IMR-90 (cell line): Measurements from ENCODE around the gene IGF2BP3.

Experiments used
- BHLHE40 ChIP-seq: fragments of 150-350 bp; IDR thresholded peaks from 2 replicates; pipeline ENCODE4 v1.6.1; 2016; ENCODE audit warnings: mild to moderate bottlenecking, low read depth, low read length
- CEBPB ChIP-seq: IDR thresholded peaks from 2 replicates; pipeline ENCODE4 v1.6.1; 2012; ENCODE audit warnings: low read depth, low read length, improper control_type of control experiment
- CHD1 ChIP-seq: IDR thresholded peaks from 2 replicates; pipeline ENCODE4 v1.6.1; 2012; ENCODE audit warnings: low read depth, low read length, improper control_type of control experiment
- MAZ ChIP-seq: IDR thresholded peaks from 2 replicates; pipeline ENCODE4 v1.6.1; 2012; ENCODE audit warnings: low read depth, mild to moderate bottlenecking, low read length, improper control_type of control experiment, moderate library complexity, borderline replicate concordance
- POLR2A ChIP-seq: IDR thresholded peaks from 2 replicates; pipeline ENCODE4 v1.6.1; 2012; ENCODE audit warnings: mild to moderate bottlenecking, low read depth, low read length
- RAD21 ChIP-seq: IDR thresholded peaks from 2 replicates; pipeline ENCODE4 v1.6.1; 2012; ENCODE audit warnings: low read length, improper control_type of control experiment
- RCOR1 ChIP-seq: IDR thresholded peaks from 2 replicates; pipeline ENCODE4 v1.6.1; 2012; ENCODE audit warnings: mild to moderate bottlenecking, low read length, improper control_type of control experiment; ENCODE audit not compliant: insufficient replicate concordance
- SMC3 ChIP-seq: fragments of 150-350 bp; IDR thresholded peaks from 2 replicates; pipeline ENCODE4 v1.6.1; 2016; ENCODE audit warnings: low read depth, mild to moderate bottlenecking, antibody characterized with exemption, low read length, moderate library complexity
- TF ChIP-seq, protein P1 (sequence below): conservative IDR thresholded peaks from 2 replicates; pipeline ENCODE4 v1.5.1; 2012; ENCODE audit warnings: mild to moderate bottlenecking, low read depth, low read length, improper control_type of control experiment
- TF ChIP-seq, protein P2 (sequence below): fragments of 150-350 bp; IDR thresholded peaks from 2 replicates; pipeline ENCODE4 v1.6.1; 2017; ENCODE audit warnings: mild to moderate bottlenecking, antibody characterized with exemption, low read length, low read depth

DNA sequence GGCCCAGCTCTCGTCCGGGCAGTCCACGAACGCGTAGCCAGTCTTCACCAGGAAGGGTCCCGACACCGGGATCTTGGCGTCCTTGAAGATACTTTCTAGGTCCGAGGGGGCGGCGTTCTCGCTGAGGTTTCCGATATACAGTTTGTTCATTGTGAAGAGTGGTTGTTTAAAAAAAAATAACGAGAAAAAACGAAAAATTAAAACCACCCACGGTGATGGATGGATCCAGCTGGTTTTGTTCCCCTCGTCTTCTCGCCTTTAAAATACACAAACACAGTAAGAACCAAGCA is 385 bp downstream of the IGF2BP3 start:
- TF ChIP-seq, protein P1, sequence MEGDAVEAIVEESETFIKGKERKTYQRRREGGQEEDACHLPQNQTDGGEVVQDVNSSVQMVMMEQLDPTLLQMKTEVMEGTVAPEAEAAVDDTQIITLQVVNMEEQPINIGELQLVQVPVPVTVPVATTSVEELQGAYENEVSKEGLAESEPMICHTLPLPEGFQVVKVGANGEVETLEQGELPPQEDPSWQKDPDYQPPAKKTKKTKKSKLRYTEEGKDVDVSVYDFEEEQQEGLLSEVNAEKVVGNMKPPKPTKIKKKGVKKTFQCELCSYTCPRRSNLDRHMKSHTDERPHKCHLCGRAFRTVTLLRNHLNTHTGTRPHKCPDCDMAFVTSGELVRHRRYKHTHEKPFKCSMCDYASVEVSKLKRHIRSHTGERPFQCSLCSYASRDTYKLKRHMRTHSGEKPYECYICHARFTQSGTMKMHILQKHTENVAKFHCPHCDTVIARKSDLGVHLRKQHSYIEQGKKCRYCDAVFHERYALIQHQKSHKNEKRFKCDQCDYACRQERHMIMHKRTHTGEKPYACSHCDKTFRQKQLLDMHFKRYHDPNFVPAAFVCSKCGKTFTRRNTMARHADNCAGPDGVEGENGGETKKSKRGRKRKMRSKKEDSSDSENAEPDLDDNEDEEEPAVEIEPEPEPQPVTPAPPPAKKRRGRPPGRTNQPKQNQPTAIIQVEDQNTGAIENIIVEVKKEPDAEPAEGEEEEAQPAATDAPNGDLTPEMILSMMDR: no peak
- TF ChIP-seq SMC3 (no peak), MAZ (no peak), POLR2A (no peak), CHD1 (no peak), CEBPB (no peak), RCOR1 (no peak), RAD21 (no peak), BHLHE40 (no peak)
- TF ChIP-seq, protein P2, sequence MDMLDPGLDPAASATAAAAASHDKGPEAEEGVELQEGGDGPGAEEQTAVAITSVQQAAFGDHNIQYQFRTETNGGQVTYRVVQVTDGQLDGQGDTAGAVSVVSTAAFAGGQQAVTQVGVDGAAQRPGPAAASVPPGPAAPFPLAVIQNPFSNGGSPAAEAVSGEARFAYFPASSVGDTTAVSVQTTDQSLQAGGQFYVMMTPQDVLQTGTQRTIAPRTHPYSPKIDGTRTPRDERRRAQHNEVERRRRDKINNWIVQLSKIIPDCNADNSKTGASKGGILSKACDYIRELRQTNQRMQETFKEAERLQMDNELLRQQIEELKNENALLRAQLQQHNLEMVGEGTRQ: no peak
